HepG2 (cell line): ENCODE measurements around the gene CA4. TPM values are rescaled to one million over a fixed set of nuclear protein-coding genes. Genes with fewer than 3 reads are reported as not detected.
A peak's percentile ranks its signal among the peaks of the same experiment; 100 is the strongest.

Experiments
- ATAC-seq: fragments of 200-7000 bp; cut with Tn5 transposase; 3 replicates; pipeline ENCODE4 v1.9.1; 2020; ENCODE audit warnings: mild to moderate bottlenecking, moderate library complexity
- BruUV-seq: library from RNA; stranded (reverse); fragments of 400-500 nt; replicated peaks from 2 replicates; lab custom pipeline; 2021; lab: Mats Ljungman, UMichigan
- CTCF ChIA-PET: fragments of 300-600 bp; formaldehyde crosslinking; extraction: SDS; loops from one replicate; lab custom pipeline; 2021; ENCODE audit warnings: low total read pairs, inconsistent platforms, low intra/inter-chr PET ratio; lab: Yijun Ruan, JAX
- POLR2A ChIA-PET: fragments of 350-600 bp; sonication (Branson Sonifier 250); formaldehyde crosslinking; loops from one replicate; lab custom pipeline; 2020; ENCODE audit warnings: antibody characterized with exemption, inconsistent platforms; lab: Yijun Ruan, JAX
- DNase-seq: peaks from one replicate; pipeline ENCODE4 v3.0.0-alpha.2; 2015; ENCODE audit warnings: low spot score
- FAIRE-seq: peaks from 3 replicates; lab custom pipeline; 2011; peaks lifted over from hg19 to GRCh38; lab: Jason Lieb, UNC
- H2AFZ ChIP-seq: one replicate; pipeline ENCODE4 v1.6.1; 2011; ENCODE audit warnings: low read length, inconsistent platforms
- H3K27ac ChIP-seq: fragments of 300-600 bp; 3 replicates; pipeline ENCODE4 v1.8.0; 2011; ENCODE audit warnings: mixed run types, mild to moderate bottlenecking, mixed read lengths, low read length, inconsistent platforms; ENCODE audit not compliant: insufficient read depth; ENCODE audit errors: extremely low read length
- H3K27me3 ChIP-seq, 2 experiments: fragments of 200-600 bp in 1 of 2; 2 replicates in 1 of 2; 3 replicates in 1 of 2; pipeline versions ENCODE4 v1.6.0 to v1.8.0; 2011; ENCODE audit warnings: low read length in 2 of 2, mild to moderate bottlenecking in 2 of 2, moderate library complexity in 2 of 2, inconsistent platforms in 1 of 2; ENCODE audit not compliant: insufficient read depth in 2 of 2, control insufficient read depth in 1 of 2
- H3K36me3 ChIP-seq, 2 experiments: fragments of 200-600 bp in 1 of 2; replicated peaks in 1 of 2; 2 replicates in 1 of 2; 3 replicates in 1 of 2; pipeline versions ENCODE4 v1.5.1 to v1.8.0; 2011; ENCODE audit warnings: low read length in 2 of 2, inconsistent platforms in 1 of 2; ENCODE audit not compliant: insufficient read depth in 2 of 2, control insufficient read depth in 1 of 2
- H3K4me1 ChIP-seq: 2 replicates; pipeline ENCODE4 v1.5.1; 2012; ENCODE audit warnings: low read length, inconsistent platforms; ENCODE audit not compliant: insufficient read depth
- H3K4me2 ChIP-seq: 2 replicates; pipeline ENCODE4 v1.6.0; 2011; ENCODE audit warnings: low read depth, low read length, inconsistent platforms
- H3K4me3 ChIP-seq, 3 experiments: fragments of 200-600 bp in 1 of 3; sonication (generic), shearing (Covaris generic) in 1 of 3; replicated peaks in 1 of 3; 2 replicates each; pipeline ENCODE4 v1.5.1; 2011 to 2016; ENCODE audit warnings: low read length in 3 of 3, inconsistent platforms in 2 of 3, low read depth in 2 of 3, mild to moderate bottlenecking in 2 of 3, control low read depth in 1 of 3, mixed read lengths in 1 of 3; ENCODE audit not compliant: insufficient read depth in 1 of 3
- H3K79me2 ChIP-seq: one replicate; pipeline ENCODE4 v1.6.1; 2011; ENCODE audit warnings: low read length, inconsistent platforms; ENCODE audit not compliant: insufficient read depth
- H3K9ac ChIP-seq: 2 replicates; pipeline ENCODE4 v1.6.0; 2011; ENCODE audit warnings: mild to moderate bottlenecking, low read depth, low read length, inconsistent platforms; ENCODE audit not compliant: insufficient read depth
- H3K9me3 ChIP-seq: 2 replicates; pipeline ENCODE4 v1.5.1; 2012; ENCODE audit warnings: mild to moderate bottlenecking, low read length
- H4K20me1 ChIP-seq: 2 replicates; pipeline ENCODE4 v1.6.0; 2011; ENCODE audit warnings: inconsistent platforms, mild to moderate bottlenecking, low read length, moderate library complexity; ENCODE audit not compliant: insufficient read depth
- BCLAF1 ChIP-seq: fragments of 450-650 bp; IDR thresholded peaks from 2 replicates; pipeline ENCODE4 v1.6.1; 2017; ENCODE audit warnings: mild to moderate bottlenecking
- FOSL2 ChIP-seq: sonication (generic); formaldehyde crosslinking; IDR thresholded peaks from 2 replicates; pipeline ENCODE4 v1.4.0; 2020; ENCODE audit warnings: missing genetic modification reagents
- GTF3A ChIP-seq: sonication (generic); formaldehyde crosslinking; conservative IDR thresholded peaks from 2 replicates; pipeline ENCODE4 v1.4.0; 2020; ENCODE audit warnings: mild to moderate bottlenecking, missing genetic modification reagents
- HNRNPH1 ChIP-seq: fragments of 200-400 bp; formaldehyde crosslinking; optimal IDR thresholded peaks from 2 replicates; pipeline ENCODE3; 2017; ENCODE audit warnings: mild to moderate bottlenecking, low read depth, low read length
- SNAPC2 ChIP-seq: sonication (generic); formaldehyde crosslinking; IDR thresholded peaks from 2 replicates; pipeline ENCODE4 v1.8.1; 2022; ENCODE audit warnings: mild to moderate bottlenecking, missing genetic modification reagents
- ZBTB1 ChIP-seq: sonication (generic); formaldehyde crosslinking; IDR thresholded peaks from 2 replicates; pipeline ENCODE4 v1.4.0; 2020; ENCODE audit warnings: missing genetic modification reagents, borderline replicate concordance
- ZKSCAN8 ChIP-seq: IDR thresholded peaks from 2 replicates; pipeline ENCODE4 v1.6.1; 2016; ENCODE audit warnings: borderline replicate concordance, missing genetic modification reagents, missing compliant biosample characterization
- ZNF138 ChIP-seq: sonication (generic); formaldehyde crosslinking; IDR thresholded peaks from 2 replicates; pipeline ENCODE4 v1.5.0; 2020; ENCODE audit warnings: mild to moderate bottlenecking, low read depth, missing genetic modification reagents
- ZNF841 ChIP-seq: sonication (generic); formaldehyde crosslinking; IDR thresholded peaks from 2 replicates; pipeline ENCODE4 v1.8.1; 2023; ENCODE audit warnings: missing genetic modification reagents, borderline replicate concordance
- ZSCAN25 ChIP-seq: sonication (generic); formaldehyde crosslinking; IDR thresholded peaks from 2 replicates; pipeline ENCODE4 v1.8.0; 2022; ENCODE audit warnings: mild to moderate bottlenecking, missing genetic modification reagents
- ZSCAN9 ChIP-seq: IDR thresholded peaks from 2 replicates; pipeline ENCODE4 v1.6.1; 2016; ENCODE audit warnings: borderline replicate concordance
- WGBS: methylation state at CpG from one replicate; pipeline ENCODE4 v1.1.6; 2017; ENCODE audit warnings: low lambda C conversion rate; 5-methylcytosine and 5-hydroxymethylcytosine counted together
- in situ Hi-C: cut with HindIII; loops from 2 replicates; pipeline ENCODE4 v1.10.0; 2017; ENCODE audit warnings: low pct_unique_long_range_greater_than_20kb; ENCODE audit not compliant: extremely low pct_ligation_motif_present
- intact Hi-C: fragments of 100-400 bp; cut with micrococcal nuclease; formaldehyde crosslinking; loops from one replicate; pipeline ENCODE4 v1.10.0; 2022; ENCODE audit not compliant: unreplicated experiment
- polyA plus RNA-seq, 8 experiments: library from polyadenylated mRNA; depleted of rRNA in 3 of 8; stranded (reverse) in 7 of 8; unstranded in 1 of 8; fragments of >200 nt; fragmentation: Illumina TruSeq in 4 of 8; extraction: Trizol in 4 of 8; gene quantifications; 2 replicates each; pipeline versions ENCODE4 v1.2.1 to v1.2.3, GENCODE V29; 2011 to 2016; ENCODE audit warnings: low read depth in 4 of 8, missing spikeins in 1 of 8, mixed read lengths in 1 of 8; ENCODE audit not compliant: insufficient read depth in 1 of 8
- total RNA-seq, 5 experiments: library from RNA; depleted of rRNA; stranded (reverse); fragments of >200 nt; fragmentation: Illumina TruSeq; extraction: Trizol; gene quantifications; 2 replicates each; pipeline ENCODE4 v1.2.3, GENCODE V29; 2016; ENCODE audit warnings: low read depth in 1 of 5
- TF ChIP-seq, protein P1 (sequence below): sonication (generic); formaldehyde crosslinking; IDR thresholded peaks from 2 replicates; pipeline ENCODE4 v1.4.0; 2020; ENCODE audit warnings: missing genetic modification reagents, borderline replicate concordance

The CA4 gene
- total and polyA plus RNA-seq, 2 of the 13 experiments (the other 11 are each of a cell fraction or from before 2014, with no cell fraction given) = not detected

DNA sequence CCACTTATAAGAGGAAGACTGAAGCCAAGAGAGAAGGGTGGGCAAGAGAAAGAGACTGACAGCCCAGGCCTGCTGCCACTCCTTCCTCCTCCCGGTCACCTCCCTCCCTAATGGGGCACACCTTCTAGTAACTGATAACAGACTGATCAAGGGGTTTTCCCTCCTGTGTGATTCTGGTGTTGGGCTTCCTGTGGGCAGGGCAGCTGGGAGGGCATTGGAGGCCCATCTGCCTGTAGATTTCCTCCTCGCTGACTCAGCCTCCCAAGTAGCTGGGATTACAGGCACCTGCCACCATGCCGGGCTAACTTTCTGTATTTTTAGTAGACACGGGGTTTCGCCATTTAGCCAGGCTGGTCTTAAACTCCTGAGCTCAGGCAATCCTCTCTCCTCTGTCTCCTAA, 16.2 kb downstream of the CA4 start:
- FAIRE-seq (no peak), ATAC-seq (no peak), DNase-seq (no peak)
- Histone ChIP-seq H3K79me2 (no peaks in the 10 kb centered on the region), H3K9ac (no peak overlapping the region), H3K4me1 (peaks cover 55% of the 10 kb centered on the region), H3K4me2 (no peak overlapping the region), H3K27ac (no peak overlapping the region), H3K27me3 (peaks cover 0 to 19% of the 10 kb centered on the region in 2 experiments; a peak in 1 of 5 replicates), H2AFZ (no peak overlapping the region), H3K36me3 (no peaks in the 10 kb centered on the region), H4K20me1 (no peaks in the 10 kb centered on the region), H3K4me3 (no peak overlapping the region), H3K9me3 (no peaks in the 10 kb centered on the region)
- intact Hi-C loops = no loop called here
- TF ChIP-seq SNAPC2 (no peak), FOSL2 (CRISPR knock-in tag) (0 out of 2 replicates have a peak, but pooled peaks have one; percentile 19)
- POLR2A ChIA-PET = no interaction called here
- CTCF ChIA-PET = no interaction called here
- BruUV-seq = no TSS peak
- in situ Hi-C loops = loop anchor here (10.0 kb wide), 1 partner anchor 269 kb away; no protein-coding TSS in a partner anchor
- 29% methylated on average over 5 of the region's 5 CpGs for WGBS

DNA sequence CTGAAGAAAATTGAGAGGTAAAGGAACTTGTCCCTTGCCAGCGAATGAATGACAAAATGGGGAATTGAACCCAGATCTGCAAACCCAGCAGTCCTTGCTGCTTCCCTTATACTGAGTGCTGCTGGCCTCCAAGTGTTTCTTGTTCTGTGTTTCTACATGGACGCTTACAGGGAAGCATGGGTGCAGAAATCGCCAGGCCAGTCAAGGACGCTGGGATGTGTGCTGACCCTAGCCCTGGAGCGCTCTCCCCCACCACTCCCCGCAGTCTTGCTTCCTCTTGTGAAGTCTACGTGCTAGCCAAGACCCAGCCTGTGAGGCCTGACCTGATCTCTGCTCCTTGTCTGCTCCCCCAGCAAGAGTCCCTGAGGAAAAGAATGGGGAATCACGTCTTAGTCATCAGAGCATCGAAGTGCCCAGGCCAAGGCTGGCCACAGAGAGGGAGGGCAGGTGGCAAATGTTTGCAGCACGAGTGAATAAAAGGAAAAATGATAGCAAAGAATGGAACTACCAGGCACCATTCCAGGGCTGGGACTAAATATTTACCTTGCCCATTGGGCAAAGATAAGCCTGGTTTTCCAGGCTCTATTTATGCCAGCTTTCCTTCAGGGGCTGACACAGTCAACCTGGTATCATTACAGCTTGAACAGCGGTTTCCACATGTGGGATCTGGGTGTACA, 17.4 kb downstream of the CA4 start:
- Histone ChIP-seq H3K4me1 (peaks cover 63% of the 10 kb centered on the region), H3K9ac (no peak overlapping the region), H3K9me3 (no peaks in the 10 kb centered on the region), H3K79me2 (no peaks in the 10 kb centered on the region), H3K27ac (no peak overlapping the region), H3K4me3 (no peak overlapping the region), H3K4me2 (no peak overlapping the region), H4K20me1 (no peaks in the 10 kb centered on the region), H2AFZ (no peak overlapping the region), H3K36me3 (no peaks in the 10 kb centered on the region), H3K27me3 (peaks cover 0 to 9% of the 10 kb centered on the region in 2 experiments; a peak in 1 of 5 replicates)
- DNase-seq (no peak), FAIRE-seq (no peak), ATAC-seq (no peak)
- ChIA-PET POLR2A (no interaction called here), CTCF (no interaction called here)
- 57% methylated on average over 11 of the region's 11 CpGs for WGBS
- in situ Hi-C loops = loop anchor here (10.0 kb wide), 1 partner anchor 268 kb away; no protein-coding TSS in a partner anchor
- intact Hi-C loops = no loop called here
- BruUV-seq = no TSS peak
- TF ChIP-seq BCLAF1 (no peak), HNRNPH1 (no peak), GTF3A (CRISPR knock-in tag) (no peak), ZSCAN25 (CRISPR knock-in tag) (no peak), ZNF841 (no peak), ZSCAN9 (CRISPR knock-in tag) (no peak), ZKSCAN8 (CRISPR knock-in tag) (no peak), ZNF138 (CRISPR knock-in tag) (no peak), ZBTB1 (CRISPR knock-in tag) (no peak)
- TF ChIP-seq, protein P1, sequence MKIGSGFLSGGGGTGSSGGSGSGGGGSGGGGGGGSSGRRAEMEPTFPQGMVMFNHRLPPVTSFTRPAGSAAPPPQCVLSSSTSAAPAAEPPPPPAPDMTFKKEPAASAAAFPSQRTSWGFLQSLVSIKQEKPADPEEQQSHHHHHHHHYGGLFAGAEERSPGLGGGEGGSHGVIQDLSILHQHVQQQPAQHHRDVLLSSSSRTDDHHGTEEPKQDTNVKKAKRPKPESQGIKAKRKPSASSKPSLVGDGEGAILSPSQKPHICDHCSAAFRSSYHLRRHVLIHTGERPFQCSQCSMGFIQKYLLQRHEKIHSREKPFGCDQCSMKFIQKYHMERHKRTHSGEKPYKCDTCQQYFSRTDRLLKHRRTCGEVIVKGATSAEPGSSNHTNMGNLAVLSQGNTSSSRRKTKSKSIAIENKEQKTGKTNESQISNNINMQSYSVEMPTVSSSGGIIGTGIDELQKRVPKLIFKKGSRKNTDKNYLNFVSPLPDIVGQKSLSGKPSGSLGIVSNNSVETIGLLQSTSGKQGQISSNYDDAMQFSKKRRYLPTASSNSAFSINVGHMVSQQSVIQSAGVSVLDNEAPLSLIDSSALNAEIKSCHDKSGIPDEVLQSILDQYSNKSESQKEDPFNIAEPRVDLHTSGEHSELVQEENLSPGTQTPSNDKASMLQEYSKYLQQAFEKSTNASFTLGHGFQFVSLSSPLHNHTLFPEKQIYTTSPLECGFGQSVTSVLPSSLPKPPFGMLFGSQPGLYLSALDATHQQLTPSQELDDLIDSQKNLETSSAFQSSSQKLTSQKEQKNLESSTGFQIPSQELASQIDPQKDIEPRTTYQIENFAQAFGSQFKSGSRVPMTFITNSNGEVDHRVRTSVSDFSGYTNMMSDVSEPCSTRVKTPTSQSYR (CRISPR knock-in tag) = no peak
